ENCODE measurements around the gene PPP2R5D. TPM values are rescaled to one million over a fixed set of nuclear protein-coding genes. Genes with fewer than 3 reads are reported as not detected.

PPP2R5D gene
- polyA plus RNA-seq, 2 of the 4 experiments (the other 2 are of a cell fraction), result 26.5 to 34.6 TPM

GRCh38 chr6:42981836-42982235 is 2.5 kb upstream of the PPP2R5D start (continued):
- no peak for TF ChIP-seq RCOR1 (IDR thresholded peaks at IDR 0.05; ENCODE audit: low read depth, low read length)
- TF ChIP-seq E2F6 (IDR thresholded peaks at IDR 0.05; ENCODE audit: borderline replicate concordance, low read depth), result no peak
- no peak for TF ChIP-seq CHD4 (IDR thresholded peaks at IDR 0.05; ENCODE audit: borderline replicate concordance)

- TF ChIP-seq ELK1 (IDR thresholded peaks at IDR 0.05; ENCODE audit: low read depth, low read length), result no peak
- peak; percentile 42; the same call in 1 of the 2 replicates for TF ChIP-seq REST (IDR thresholded peaks at IDR 0.05)
- Histone ChIP-seq H3K4me3 (peak overlapping the region; percentile 67), H3K4me2 (peak overlapping the region; percentile 94), H3K9me3 (no peaks in the 10 kb centered on the region), H3K4me1 (0 out of 3 replicates have a peak, but pooled peaks cover 8% of the 10 kb centered on the region), H3K27ac (peak overlapping the region; percentile 80 to 93)
- 22% methylated on average over 10 of the region's 13 CpGs for WGBS (ENCODE audit: missing lambda C conversion rate)
- DNase-seq (ENCODE audit: low read depth in 1 of 2, low spot score in 1 of 2) (no peak), ATAC-seq (peak; percentile 4 to 5; a peak in 1 of 6 replicates), FAIRE-seq (no peak)
- CTCF ChIA-PET, result interaction anchor here (1.0 to 1.5 kb wide), 2 partner anchors 11 to 158 kb away, joined by 5 read pairs; no protein-coding TSS in a partner anchor
- POLR2A ChIA-PET, result interaction anchor here (1.0 to 1.9 kb wide), 5 partner anchors 19 to 185 kb away, joined by 3 to 8 read pairs (median 5); partner anchors contain the start of gene CUL7
Observed at GRCh38 chr6:42984924-42985475, 630 bp downstream of the PPP2R5D start.

GRCh38 chr6:42987533-42988451 is 3.4 kb downstream of the PPP2R5D start:
- ChIA-PET CTCF (interaction anchor here (0.9 to 1.3 kb wide), 4 partner anchors 15 to 155 kb away, joined by 3 to 6 read pairs (median 4); no protein-coding TSS in a partner anchor), POLR2A (no interaction called here)
- no peak for DNase-seq (ENCODE audit: low read depth in 1 of 2, low spot score in 1 of 2)
- no peak for TF ChIP-seq MAZ (IDR thresholded peaks at IDR 0.05; ENCODE audit: borderline replicate concordance, low read depth, low read length)
- no peak for TF ChIP-seq FOSB (CRISPR knock-in tag; IDR thresholded peaks at IDR 0.05)
- TF ChIP-seq KDM5A (IDR thresholded peaks at IDR 0.05), result no peak
- no peak for TF ChIP-seq EP300 (IDR thresholded peaks at IDR 0.05)
- no peak for TF ChIP-seq JUNB (IDR thresholded peaks at IDR 0.05)
- TF ChIP-seq CHD2 (IDR thresholded peaks at IDR 0.05; ENCODE audit: low read length, partially characterized antibody), result no peak
- no peak for TF ChIP-seq BCL3 (IDR thresholded peaks at IDR 0.05)
- TF ChIP-seq HES2 (IDR thresholded peaks at IDR 0.05), result no peak
- no peak for TF ChIP-seq FOSL2 (IDR thresholded peaks at IDR 0.05)
- no peak for TF ChIP-seq FOSL2 (CRISPR knock-in tag; IDR thresholded peaks at IDR 0.05)
- no peak for TF ChIP-seq FOXS1 (CRISPR knock-in tag; IDR thresholded peaks at IDR 0.05)
- TF ChIP-seq JUN (IDR thresholded peaks at IDR 0.05), result no peak
- no peak for TF ChIP-seq TFCP2L1 (CRISPR knock-in tag; IDR thresholded peaks at IDR 0.05)
- TF ChIP-seq ZC3H11A (IDR thresholded peaks at IDR 0.05), result no peak
- no peak for TF ChIP-seq USF2 (IDR thresholded peaks at IDR 0.05)
- TF ChIP-seq POLR2AphosphoS2 (conservative IDR thresholded peaks at IDR 0.05; ENCODE audit: low read length), result no peak
- TF ChIP-seq RCOR1 (IDR thresholded peaks at IDR 0.05; ENCODE audit: low read depth, low read length), result no peak
- no peak for TF ChIP-seq RFX5 (IDR thresholded peaks at IDR 0.05)
- TF ChIP-seq HDAC2 (IDR thresholded peaks at IDR 0.05), result no peak
- no peak for TF ChIP-seq CBX8 (IDR thresholded peaks at IDR 0.05)
- no peak for TF ChIP-seq ZNF302 (CRISPR knock-in tag; IDR thresholded peaks at IDR 0.05)
- no peak overlapping the region for H3K27ac ChIP-seq
- no peak overlapping the region for H3K4me2 ChIP-seq
- 0 out of 3 replicates have a peak, but pooled peaks cover 8% of the 10 kb centered on the region for H3K4me1 ChIP-seq
- 92% methylated on average over 5 of the region's 5 CpGs for WGBS (ENCODE audit: missing lambda C conversion rate)
- no peak for ATAC-seq
- H3K9me3 ChIP-seq, result no peaks in the 10 kb centered on the region
- no peak for FAIRE-seq
- no peak overlapping the region for H3K4me3 ChIP-seq
